Stimulated activated naive CD8-positive, alpha-beta T cell treated with anti-CD3 and anti-CD28 coated beads, Interleukin-15, Interleukin-2, amounts not matched to agents 100 U/mL and 50 U/mL, for 24 hours (primary cell): ENCODE data around the gene E2F3.
A peak's percentile ranks its signal among the peaks of the same experiment; 100 is the strongest.
"Not testable (repeated sequence)": the region's sequence is repeated elsewhere in the genome, so short reads cannot be mapped to it uniquely, and the experiment has no call there.

Experiments used
- ATAC-seq: fragments of 150-1000 bp; cut with Tn5 transposase; one replicate; pipeline ENCODE4 v1.10.0; 2021
- DNase-seq: peaks from one replicate; pipeline ENCODE4 v3.0.0; 2021

The E2F3 gene

GRCh38 chr6:20433929-20434328 lies 32.2 kb downstream of the E2F3 start:
- DNase-seq (no peak), ATAC-seq (no peak)

GRCh38 chr6:20434766-20435165 lies 33.1 kb downstream of the E2F3 start:
- ATAC-seq, result no peak

DNA sequence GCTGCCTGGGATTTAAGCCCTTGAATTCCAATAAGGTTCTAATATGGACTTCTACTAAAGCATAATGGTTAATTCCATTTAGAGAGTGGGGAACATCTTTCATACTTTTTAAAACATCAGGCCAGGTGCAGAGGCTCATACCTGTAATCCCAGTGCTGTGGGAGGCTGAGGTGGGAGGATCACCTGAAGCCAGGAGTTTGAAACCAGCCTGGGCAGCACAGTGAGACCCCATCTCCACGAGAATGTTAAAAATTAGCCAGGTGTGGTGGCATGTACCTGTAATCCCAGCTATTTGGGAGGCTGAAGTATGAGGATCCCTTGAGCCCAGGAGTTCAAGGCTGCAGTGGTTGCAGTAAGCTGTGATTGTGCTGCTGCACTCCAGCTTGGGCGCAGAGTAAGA lies 35.0 kb downstream of the E2F3 start:
- no peak for DNase-seq

More at GRCh38 chr6:20434766-20435165, 33.1 kb downstream of the E2F3 start:
- no peak for DNase-seq

GRCh38 chr6:20437639-20438038 lies 36.0 kb downstream of the E2F3 start:
- ATAC-seq (no peak), DNase-seq (no peak)

More for the DNA sequence above, 35.0 kb downstream of the E2F3 start:
- no peak for ATAC-seq

DNA sequence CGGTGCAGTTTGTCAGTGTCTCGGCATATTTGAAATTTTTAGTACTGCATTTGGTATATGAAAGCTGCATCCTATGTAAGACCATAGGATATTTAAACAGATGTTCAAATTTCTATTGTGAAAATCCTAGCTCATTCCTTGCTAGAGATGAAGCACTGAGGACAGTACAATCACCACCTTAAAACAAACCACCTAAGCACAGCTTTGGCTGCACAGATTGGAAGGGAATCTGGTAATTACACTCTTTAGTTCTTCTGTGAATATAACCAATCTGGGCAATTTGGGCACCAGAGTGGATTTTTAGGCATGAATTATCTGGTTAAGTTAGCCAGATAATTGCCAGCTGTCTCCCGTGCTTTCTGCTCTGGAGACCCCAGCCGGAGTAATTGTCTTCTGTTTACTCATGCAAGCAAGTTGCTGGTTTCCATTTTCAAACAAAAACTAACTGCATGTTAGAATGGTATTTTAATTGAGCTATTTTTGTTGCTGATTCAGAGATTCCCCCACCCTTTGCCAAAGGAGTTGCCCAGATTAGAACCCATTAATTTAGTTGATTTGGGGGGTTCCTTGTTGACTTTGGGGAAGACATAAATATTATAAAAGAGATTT lies 36.9 kb downstream of the E2F3 start:
- DNase-seq, result no peak

DNA sequence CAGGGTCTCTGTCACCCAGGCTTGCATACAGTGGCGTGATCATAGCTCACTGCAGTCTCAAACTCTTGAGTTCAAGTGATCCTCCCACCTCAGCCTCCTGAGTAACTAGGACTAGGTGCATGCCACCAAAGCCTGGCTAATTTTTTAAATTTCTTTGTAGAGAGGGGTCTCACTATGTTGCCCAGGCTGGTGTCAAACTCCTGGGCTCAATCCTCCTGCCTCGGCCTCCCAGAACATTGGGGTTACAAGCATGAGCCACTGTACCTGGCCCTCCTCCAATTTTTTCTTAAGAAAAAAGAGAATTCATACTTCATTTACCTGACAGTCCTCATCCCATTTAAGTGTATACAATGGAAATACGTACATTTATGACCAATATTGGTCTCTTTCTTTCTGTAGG lies 37.9 kb downstream of the E2F3 start:
- no peak for ATAC-seq
- no peak for DNase-seq

More for the DNA sequence above, 36.9 kb downstream of the E2F3 start:
- ATAC-seq, result no peak

DNA sequence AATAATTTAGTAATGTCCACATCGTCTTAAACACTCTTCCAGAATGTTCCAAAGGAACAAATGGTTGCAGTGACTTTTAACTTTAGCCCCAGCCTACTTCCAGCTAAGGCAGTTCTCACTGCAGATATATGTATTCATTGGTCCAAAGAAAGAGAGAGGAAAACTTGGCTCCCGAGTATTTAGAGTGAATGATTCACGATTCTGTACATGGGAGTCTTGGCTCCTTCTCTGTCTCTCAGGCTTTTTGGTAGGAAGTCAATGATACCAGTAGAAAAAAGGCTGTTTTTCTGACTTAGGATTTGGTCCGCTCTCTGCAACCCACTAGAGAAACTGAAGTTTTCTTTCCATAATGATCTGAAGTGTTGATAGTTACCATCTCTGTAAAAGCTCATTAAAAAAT lies 38.6 kb downstream of the E2F3 start:
- DNase-seq (no peak), ATAC-seq (no peak)

DNA sequence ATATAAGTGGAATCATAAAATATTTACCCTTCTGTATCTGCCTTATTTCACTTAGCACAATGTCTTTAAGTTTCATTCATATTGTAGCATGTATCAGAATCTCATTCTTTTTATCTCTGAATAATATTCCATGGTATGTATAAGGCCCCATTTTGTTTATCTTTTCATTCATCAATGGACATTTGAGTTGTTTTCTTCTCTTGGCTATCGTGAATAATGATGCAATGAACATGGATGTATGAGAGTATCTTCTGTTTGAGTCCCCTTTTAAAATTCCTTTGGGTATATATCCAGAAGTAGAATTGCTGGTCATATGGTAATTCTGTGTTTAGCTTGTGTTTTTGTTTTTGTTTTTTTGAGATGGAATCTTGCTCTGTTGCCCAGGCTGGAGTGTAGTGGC lies 39.6 kb downstream of the E2F3 start:
- no peak for ATAC-seq
- no peak for DNase-seq

- ATAC-seq, result no peak
- DNase-seq, result no peak
Measured at GRCh38 chr6:20441921-20442320, 40.2 kb downstream of the E2F3 start.

DNA sequence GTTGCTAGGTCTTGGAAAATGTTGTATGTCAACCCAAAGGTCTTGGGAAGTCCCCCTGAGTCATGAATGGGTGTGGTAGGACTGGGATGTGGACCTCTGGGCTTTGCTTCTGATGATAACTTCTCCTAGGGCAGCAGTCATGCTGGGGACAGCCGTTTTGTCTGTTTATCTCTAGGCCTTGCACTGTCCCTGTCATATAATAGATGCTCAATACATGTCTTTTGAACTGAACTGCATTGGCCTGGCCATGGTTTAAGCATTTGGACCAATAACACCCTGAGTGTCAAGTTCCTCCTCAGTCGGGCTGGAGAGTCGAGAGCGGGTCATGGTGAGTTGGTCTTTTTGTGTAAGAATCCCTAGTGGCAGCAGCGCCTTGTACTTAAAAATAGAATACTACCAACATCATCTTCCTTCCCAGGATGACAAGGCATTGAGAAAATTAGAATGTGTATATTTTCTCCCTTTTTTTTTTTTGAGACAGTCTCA lies 43.1 kb downstream of the E2F3 start:
- ATAC-seq (peak; percentile 73), DNase-seq (peak; percentile 5)

- no peak for ATAC-seq
- DNase-seq, result no peak
Measured at GRCh38 chr6:20447157-20447556, 45.5 kb downstream of the E2F3 start.

GRCh38 chr6:20447581-20448132 lies 46.0 kb downstream of the E2F3 start:
- no peak for DNase-seq

DNA sequence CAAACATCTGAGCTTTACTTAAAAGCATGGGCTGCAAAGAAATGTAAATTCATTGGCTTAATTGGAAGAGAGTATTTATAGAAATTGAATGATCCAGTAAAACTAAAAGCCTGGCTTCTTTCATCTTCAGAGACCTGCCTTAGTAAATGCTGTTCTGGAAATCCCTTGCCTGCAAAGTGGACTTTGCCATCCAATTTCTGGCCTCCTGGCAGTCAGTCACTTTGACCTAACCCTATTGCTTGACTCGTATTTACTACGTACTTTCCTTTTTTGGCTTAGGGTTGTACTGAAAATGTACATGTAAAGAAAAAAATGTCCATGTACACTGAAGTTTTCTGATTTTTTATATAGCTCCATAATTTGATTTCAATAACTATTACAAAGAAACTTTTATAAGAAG lies 47.1 kb downstream of the E2F3 start:
- ATAC-seq, result no peak
- no peak for DNase-seq

More at GRCh38 chr6:20447581-20448132, 46.0 kb downstream of the E2F3 start:
- no peak for ATAC-seq

DNA sequence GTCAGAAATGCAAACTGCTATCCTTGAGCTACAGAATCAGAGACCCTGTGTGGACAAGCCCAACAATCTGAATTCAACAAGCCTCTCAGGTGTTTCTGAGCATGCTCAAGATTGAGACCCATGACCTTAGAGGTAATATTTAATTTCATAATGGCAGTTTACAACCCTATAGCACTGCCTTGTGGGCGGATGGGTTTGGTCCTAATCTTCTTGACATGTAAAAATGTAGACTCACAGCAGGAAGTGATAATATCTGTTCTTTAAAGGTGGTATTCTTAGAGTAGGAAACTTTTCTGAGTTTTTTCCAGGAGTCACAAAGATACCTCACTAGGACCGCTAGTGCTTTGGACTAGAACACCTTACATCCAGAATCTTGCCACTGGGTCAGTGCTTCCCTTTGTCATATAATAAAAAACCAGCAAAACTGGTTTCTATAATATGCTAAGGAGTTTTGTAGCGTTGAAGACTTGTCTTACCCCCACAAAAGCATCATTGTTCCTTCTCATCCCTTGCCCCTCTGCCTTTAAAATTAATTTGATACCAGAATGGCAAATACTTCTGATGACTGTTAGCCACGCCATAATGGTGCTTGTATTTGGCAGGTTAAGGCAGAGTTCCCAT lies 52.6 kb downstream of the E2F3 start:
- DNase-seq, result no peak
- ATAC-seq, result no peak

DNA sequence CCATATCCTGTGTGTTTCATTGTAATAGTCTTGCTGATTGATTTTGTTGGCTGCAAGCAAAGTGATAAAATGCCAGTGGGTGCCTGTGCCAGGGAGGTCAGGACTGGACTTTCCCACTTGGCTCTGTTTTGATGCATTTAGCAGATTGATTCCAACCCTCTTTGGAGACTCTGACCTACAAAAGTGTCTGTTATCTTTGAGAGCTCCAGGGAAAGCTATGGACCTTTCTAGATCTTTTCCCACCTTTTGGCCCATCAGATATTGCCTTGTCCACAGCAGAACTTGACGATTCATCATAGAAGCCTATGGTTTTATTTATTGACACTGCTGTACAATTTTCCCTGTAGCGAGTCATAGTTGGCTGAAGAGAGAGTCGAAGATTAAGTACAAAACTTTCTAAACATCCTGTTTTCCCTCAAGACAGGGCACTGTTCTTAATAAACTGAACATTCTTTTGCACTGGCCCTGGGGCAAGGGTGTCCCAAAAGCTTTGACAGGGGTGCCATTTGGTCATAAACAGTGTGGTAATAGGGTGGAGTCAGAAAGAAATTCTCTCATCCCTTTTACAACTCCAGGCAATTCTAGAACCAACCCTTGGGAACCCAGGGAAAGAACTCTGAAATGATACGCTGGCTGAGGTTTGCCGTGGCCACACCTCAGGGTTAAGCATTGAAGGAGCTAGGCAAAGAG lies 53.7 kb downstream of the E2F3 start:
- ATAC-seq (no peak), DNase-seq (no peak)

- DNase-seq, result no peak
- no peak for ATAC-seq
Measured at GRCh38 chr6:20458027-20458894, 56.6 kb downstream of the E2F3 start.

GRCh38 chr6:20459682-20460081 lies 58.0 kb downstream of the E2F3 start:
- no peak for ATAC-seq
- no peak for DNase-seq

DNA sequence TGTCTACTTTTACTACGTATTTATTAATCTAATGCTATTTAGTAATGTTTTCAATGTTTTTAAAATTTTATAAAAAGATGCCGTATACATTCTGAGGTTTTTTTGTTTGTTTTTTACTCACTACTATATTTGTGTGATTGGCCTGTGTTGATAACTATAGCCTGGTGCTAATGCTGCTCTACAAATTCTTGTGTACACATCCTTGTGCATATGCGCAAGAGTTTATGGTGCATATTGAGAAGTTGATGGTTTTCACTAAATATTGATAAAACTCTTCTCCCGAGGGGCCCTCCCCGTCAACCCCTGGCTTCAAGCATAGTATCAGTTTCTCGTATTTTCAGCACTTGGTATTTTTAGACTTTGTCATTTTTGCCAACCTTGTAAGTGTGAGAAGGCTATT lies 59.9 kb downstream of the E2F3 start:
- no peak for DNase-seq
- no peak for ATAC-seq

DNA sequence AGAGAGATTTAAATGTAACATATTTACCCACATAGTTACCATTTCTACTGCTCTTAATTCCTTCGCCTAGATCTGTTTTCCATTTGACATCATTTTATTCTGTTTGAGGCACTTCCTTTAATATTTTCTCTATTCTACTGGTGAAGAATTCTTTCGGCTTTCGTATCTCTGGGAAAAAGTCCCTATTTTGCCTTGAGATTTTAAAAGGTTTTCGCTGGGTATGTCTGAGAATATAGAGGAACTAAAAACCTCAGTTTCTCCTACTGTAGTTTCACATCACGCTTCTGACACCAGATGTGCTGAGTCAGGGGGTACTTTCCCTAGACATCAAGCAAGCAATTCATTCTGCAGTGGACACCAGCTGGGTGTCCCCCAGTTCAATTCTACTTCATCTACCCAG lies 61.7 kb downstream of the E2F3 start:
- ATAC-seq (no peak), DNase-seq (no peak)

GRCh38 chr6:20464041-20464440 lies 62.4 kb downstream of the E2F3 start:
- ATAC-seq (no peak), DNase-seq (no peak)

DNA sequence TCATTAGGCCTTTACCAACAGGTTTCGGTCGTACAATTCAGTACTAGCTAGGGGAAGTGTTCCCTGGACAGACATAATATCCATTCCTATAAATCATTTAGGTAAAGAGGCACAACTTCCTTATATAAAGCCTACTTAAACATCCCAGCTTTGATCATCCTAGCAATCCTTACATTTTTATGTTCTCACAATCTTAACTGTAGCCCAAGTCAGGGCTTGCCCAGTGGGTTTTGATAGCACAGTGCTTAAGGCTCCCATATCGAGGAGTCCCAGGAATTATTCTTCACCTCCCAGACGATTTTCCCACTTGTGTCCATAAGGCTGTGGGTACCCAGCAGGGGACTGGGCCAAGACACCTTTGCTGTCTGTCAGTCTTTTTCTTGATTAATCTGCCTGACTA lies 63.2 kb downstream of the E2F3 start:
- ATAC-seq (no peak), DNase-seq (no peak)

GRCh38 chr6:20465616-20466015 lies 63.9 kb downstream of the E2F3 start:
- DNase-seq, result not testable (repeated sequence)

More at GRCh38 chr6:20465616-20466015, 63.9 kb downstream of the E2F3 start:
- ATAC-seq, result not testable (repeated sequence)
